Ectodermal cell (in vitro differentiated cells): ENCODE measurements around the gene VCPKMT.

Experiments
- H3K27ac ChIP-seq: 2 replicates; pipeline ENCODE4 v1.7.0; 2013; ENCODE audit warnings: mild to moderate bottlenecking, low read depth, low read length; ENCODE audit not compliant: insufficient read depth, poor library complexity, severe bottlenecking
- H3K27me3 ChIP-seq: 2 replicates; pipeline ENCODE4 v1.7.0; 2013; ENCODE audit warnings: mild to moderate bottlenecking, low read length; ENCODE audit not compliant: insufficient read depth, control insufficient read depth, poor library complexity, severe bottlenecking
- H3K36me3 ChIP-seq: one replicate; pipeline ENCODE4 v1.7.0; 2013; ENCODE audit warnings: low read length; ENCODE audit not compliant: control insufficient read depth, insufficient read depth
- H3K4me1 ChIP-seq: one replicate; pipeline ENCODE4 v1.7.0; 2013; ENCODE audit warnings: low read length; ENCODE audit not compliant: control insufficient read depth, insufficient read depth
- H3K4me3 ChIP-seq: 2 replicates; pipeline ENCODE4 v1.7.0; 2013; ENCODE audit warnings: low read depth, low read length, control low read depth; ENCODE audit not compliant: insufficient read depth
- H3K9me3 ChIP-seq: 2 replicates; pipeline ENCODE4 v1.7.0; 2013; ENCODE audit warnings: mild to moderate bottlenecking, low read length, moderate library complexity; ENCODE audit not compliant: control insufficient read depth
- WGBS, 2 experiments: methylation state at CpG; one replicate each; pipeline ENCODE4 v1.1.7; 2013; ENCODE audit warnings: missing lambda C conversion rate in 2 of 2; 5-methylcytosine and 5-hydroxymethylcytosine counted together

Gene VCPKMT

DNA sequence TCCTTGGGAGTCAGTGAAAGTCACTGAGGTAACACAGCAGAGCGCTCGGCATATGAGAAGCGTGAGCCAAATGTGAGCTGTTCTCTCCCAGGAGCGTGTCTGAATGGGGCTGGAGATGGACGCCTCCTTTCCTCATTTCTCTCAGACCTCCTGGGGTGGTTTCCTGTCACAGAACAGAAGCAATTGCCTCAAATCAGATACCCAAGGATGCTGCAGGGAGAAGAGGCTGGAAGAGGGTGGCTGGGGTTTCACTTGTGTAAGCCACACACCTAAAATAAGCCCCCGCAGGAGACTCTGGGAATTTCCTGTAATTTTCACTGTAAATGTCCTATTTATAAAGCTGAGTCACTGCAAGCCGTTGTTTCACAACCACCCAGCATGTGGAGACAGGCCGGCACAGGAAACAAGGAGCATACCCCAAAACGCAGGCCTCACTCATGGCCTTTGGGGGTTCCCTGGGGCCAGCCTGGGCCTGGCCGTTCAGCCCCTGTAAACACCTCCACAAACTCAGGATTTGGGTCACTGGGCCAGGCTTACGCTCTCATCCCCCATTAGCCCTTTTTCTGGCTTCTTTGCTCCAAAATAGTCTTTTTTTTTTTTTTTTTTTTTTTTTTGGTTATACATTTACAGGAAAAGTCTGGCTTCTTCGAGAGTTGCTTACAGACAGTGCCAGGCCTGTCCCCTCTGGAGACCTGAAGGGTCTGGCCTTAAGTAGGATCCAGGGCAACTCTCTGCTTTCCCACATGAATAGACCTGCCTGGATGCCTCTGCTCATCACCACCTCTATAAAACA lies 55.3 kb downstream of the VCPKMT start:
- 76 to 78% methylated on average over 12 of the region's 12 CpGs for WGBS, 2 experiments
- Histone ChIP-seq H3K27me3 (no peaks in the 10 kb centered on the region), H3K27ac (no peak overlapping the region), H3K9me3 (no peaks in the 10 kb centered on the region), H3K36me3 (no peaks in the 10 kb centered on the region), H3K4me1 (peaks cover 3% of the 10 kb centered on the region), H3K4me3 (no peak overlapping the region)

- H3K4me3 ChIP-seq = no peak overlapping the region
- H3K27me3 ChIP-seq = no peaks in the 10 kb centered on the region
- H3K27ac ChIP-seq = no peak overlapping the region
- H3K4me1 ChIP-seq = peaks cover 3% of the 10 kb centered on the region
- 91 to 95% methylated on average over 13 of the region's 13 CpGs for WGBS, 2 experiments
- no peaks in the 10 kb centered on the region for H3K36me3 ChIP-seq
- H3K9me3 ChIP-seq = no peaks in the 10 kb centered on the region
Measured at GRCh38 chr14:50059763-50060616, 56.4 kb downstream of the VCPKMT start.
